HepG2 (cell line): ENCODE data around the gene PRKG1. TPM values are rescaled to one million over a fixed set of nuclear protein-coding genes. Genes with fewer than 3 reads are reported as not detected.

Experiments
- CCDC6 ChIP-seq: sonication (generic); formaldehyde crosslinking; IDR thresholded peaks from 2 replicates; pipeline ENCODE4 v1.8.1; 2022; ENCODE audit warnings: mild to moderate bottlenecking, missing genetic modification reagents, moderate library complexity
- KDM6A ChIP-seq: IDR thresholded peaks from 2 replicates; pipeline ENCODE4 v1.6.1; 2016; ENCODE audit warnings: low read depth
- KLF15 ChIP-seq: sonication (generic); formaldehyde crosslinking; IDR thresholded peaks from 2 replicates; pipeline ENCODE4 v1.8.1; 2023; ENCODE audit warnings: borderline replicate concordance, mild to moderate bottlenecking, inconsistent platforms, missing genetic modification reagents, mixed read lengths
- MTA3 ChIP-seq: sonication (generic); formaldehyde crosslinking; IDR thresholded peaks from 2 replicates; pipeline ENCODE4 v1.4.0; 2020; ENCODE audit warnings: missing genetic modification reagents
- MXD1 ChIP-seq: sonication (generic); formaldehyde crosslinking; IDR thresholded peaks from 2 replicates; pipeline ENCODE4 v1.4.0; 2020; ENCODE audit warnings: mild to moderate bottlenecking, missing genetic modification reagents
- NR2F2 ChIP-seq: IDR thresholded peaks from 2 replicates; pipeline ENCODE4 v1.6.1; 2012; ENCODE audit warnings: low read depth, inconsistent platforms, borderline replicate concordance
- SNAPC4 ChIP-seq: sonication (generic); formaldehyde crosslinking; IDR thresholded peaks from 2 replicates; pipeline ENCODE4 v1.4.0; 2020; ENCODE audit warnings: mild to moderate bottlenecking, missing genetic modification reagents
- THYN1 ChIP-seq: sonication (generic); formaldehyde crosslinking; IDR thresholded peaks from 2 replicates; pipeline ENCODE4 v1.8.1; 2023; ENCODE audit warnings: low read depth, mild to moderate bottlenecking, moderate library complexity, missing genetic modification reagents, borderline replicate concordance
- ZNF367 ChIP-seq: sonication (generic); formaldehyde crosslinking; IDR thresholded peaks from 2 replicates; pipeline ENCODE4 v1.4.0; 2020; ENCODE audit warnings: missing genetic modification reagents, borderline replicate concordance
- ZNF546 ChIP-seq: sonication (generic); formaldehyde crosslinking; conservative IDR thresholded peaks from 2 replicates; pipeline ENCODE4 v1.8.1; 2023; ENCODE audit warnings: mild to moderate bottlenecking, missing genetic modification reagents
- polyA plus RNA-seq, 8 experiments: library from polyadenylated mRNA; depleted of rRNA in 3 of 8; stranded (reverse) in 7 of 8; unstranded in 1 of 8; fragments of >200 nt; fragmentation: Illumina TruSeq in 4 of 8; extraction: Trizol in 4 of 8; gene quantifications; 2 replicates each; pipeline versions ENCODE4 v1.2.1 to v1.2.3, GENCODE V29; 2011 to 2016; ENCODE audit warnings: low read depth in 4 of 8, missing spikeins in 1 of 8, mixed read lengths in 1 of 8; ENCODE audit not compliant: insufficient read depth in 1 of 8
- total RNA-seq, 5 experiments: library from RNA; depleted of rRNA; stranded (reverse); fragments of >200 nt; fragmentation: Illumina TruSeq; extraction: Trizol; gene quantifications; 2 replicates each; pipeline ENCODE4 v1.2.3, GENCODE V29; 2016; ENCODE audit warnings: low read depth in 1 of 5
- TF ChIP-seq, protein P1 (sequence below), 2 experiments: sonication (generic) in 1 of 2; formaldehyde crosslinking in 1 of 2; IDR thresholded peaks; 2 replicates each; pipeline versions ENCODE4 v1.6.1 to v1.9.0; 2014 to 2022; ENCODE audit warnings: antibody characterized with exemption in 1 of 2, borderline replicate concordance in 1 of 2, inconsistent platforms in 1 of 2, low read depth in 1 of 2, missing genetic modification reagents in 1 of 2

Gene PRKG1
- total and polyA plus RNA-seq, 2 of the 13 experiments (the other 11 are each of a cell fraction or from before 2014, with no cell fraction given) = 0.01 TPM; not detected in 1

DNA sequence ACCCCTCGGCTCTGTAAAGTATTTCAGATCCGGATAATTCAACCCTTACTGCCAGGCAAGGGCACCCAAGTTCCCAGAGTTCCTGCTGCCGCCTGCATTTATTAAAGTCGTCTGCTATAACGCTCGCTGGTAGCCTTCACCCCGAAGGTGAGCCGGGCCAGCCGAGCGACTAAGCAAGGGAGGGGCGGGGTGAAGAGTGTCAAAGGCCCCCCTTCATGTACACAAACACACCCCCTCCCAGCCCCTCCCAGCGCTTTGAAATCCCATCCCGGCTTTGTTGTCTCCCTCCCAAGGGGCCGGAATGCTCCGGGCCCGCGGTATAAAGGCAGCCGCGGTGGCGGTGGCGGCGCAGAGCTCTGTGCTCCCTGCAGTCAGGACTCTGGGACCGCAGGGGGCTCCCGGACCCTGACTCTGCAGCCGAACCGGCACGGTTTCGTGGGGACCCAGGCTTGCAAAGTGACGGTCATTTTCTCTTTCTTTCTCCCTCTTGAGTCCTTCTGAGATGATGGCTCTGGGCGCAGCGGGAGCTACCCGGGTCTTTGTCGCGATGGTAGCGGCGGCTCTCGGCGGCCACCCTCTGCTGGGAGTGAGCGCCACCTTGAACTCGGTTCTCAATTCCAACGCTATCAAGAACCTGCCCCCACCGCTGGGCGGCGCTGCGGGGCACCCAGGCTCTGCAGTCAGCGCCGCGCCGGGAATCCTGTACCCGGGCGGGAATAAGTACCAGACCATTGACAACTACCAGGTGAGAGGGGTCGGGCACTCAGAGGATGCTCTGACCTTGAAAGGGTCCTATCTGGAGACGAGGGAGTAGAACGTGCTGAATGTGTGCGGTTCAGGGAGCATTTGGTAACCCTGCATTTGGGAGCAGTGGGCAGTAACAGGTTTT, 1239.9 kb downstream of the PRKG1 start, which contains the start of gene DKK1 (continued):
- no peak for TF ChIP-seq SNAPC4 (CRISPR knock-in tag)
- peak; percentile 72; the same call in 1 of the 2 replicates for TF ChIP-seq NR2F2
- TF ChIP-seq, protein P1, sequence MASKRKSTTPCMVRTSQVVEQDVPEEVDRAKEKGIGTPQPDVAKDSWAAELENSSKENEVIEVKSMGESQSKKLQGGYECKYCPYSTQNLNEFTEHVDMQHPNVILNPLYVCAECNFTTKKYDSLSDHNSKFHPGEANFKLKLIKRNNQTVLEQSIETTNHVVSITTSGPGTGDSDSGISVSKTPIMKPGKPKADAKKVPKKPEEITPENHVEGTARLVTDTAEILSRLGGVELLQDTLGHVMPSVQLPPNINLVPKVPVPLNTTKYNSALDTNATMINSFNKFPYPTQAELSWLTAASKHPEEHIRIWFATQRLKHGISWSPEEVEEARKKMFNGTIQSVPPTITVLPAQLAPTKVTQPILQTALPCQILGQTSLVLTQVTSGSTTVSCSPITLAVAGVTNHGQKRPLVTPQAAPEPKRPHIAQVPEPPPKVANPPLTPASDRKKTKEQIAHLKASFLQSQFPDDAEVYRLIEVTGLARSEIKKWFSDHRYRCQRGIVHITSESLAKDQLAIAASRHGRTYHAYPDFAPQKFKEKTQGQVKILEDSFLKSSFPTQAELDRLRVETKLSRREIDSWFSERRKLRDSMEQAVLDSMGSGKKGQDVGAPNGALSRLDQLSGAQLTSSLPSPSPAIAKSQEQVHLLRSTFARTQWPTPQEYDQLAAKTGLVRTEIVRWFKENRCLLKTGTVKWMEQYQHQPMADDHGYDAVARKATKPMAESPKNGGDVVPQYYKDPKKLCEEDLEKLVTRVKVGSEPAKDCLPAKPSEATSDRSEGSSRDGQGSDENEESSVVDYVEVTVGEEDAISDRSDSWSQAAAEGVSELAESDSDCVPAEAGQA (IDR thresholded peaks at IDR 0.05; ENCODE audit: low read depth) = no peak
- TF ChIP-seq, protein P1 (CRISPR knock-in tag; IDR thresholded peaks at IDR 0.05; ENCODE audit: borderline replicate concordance) = no peak; the same call in 1 of the 2 replicates
- peak; percentile 78; the same call in 1 of the 2 replicates for TF ChIP-seq ZNF546 (CRISPR knock-in tag)
- TF ChIP-seq ZNF367 = peak; percentile 82
- TF ChIP-seq MTA3 = no peak
- peak; percentile 61; the same call in 1 of the 2 replicates for TF ChIP-seq CCDC6 (CRISPR knock-in tag)
- no peak for TF ChIP-seq THYN1 (CRISPR knock-in tag)
- no peak for TF ChIP-seq MXD1
- TF ChIP-seq KDM6A = no peak
- TF ChIP-seq KLF15 = 0 out of 2 replicates have a peak, but pooled peaks have one; percentile 37
